Stimulated activated CD4-positive, alpha-beta T cell treated with anti-CD3 and anti-CD28 coated beads, Interleukin-2, amount 100 ng/mL, for 24 hours (primary cell): ENCODE measurements around the gene DMXL1.
"Not testable (repeated sequence)": the region's sequence is repeated elsewhere in the genome, so short reads cannot be mapped to it uniquely, and the experiment has no call there.

ENCODE experiments used
- DNase-seq, 2 donors: peaks; one replicate each; pipeline ENCODE4 v3.0.0-alpha.2; 2020

DMXL1 gene

GRCh38 chr5:119063579-119064379, 7.1 kb upstream of the DMXL1 start:
- no peak for DNase-seq

- no peak for DNase-seq
Observed at GRCh38 chr5:119067450-119067849, 3.4 kb upstream of the DMXL1 start.

- DNase-seq = peak in 1 of 2 donors; percentile 78
Observed at GRCh38 chr5:119070578-119070827, 384 bp upstream of the DMXL1 start.

GRCh38 chr5:119071561-119071995, 691 bp downstream of the DMXL1 start:
- no peak for DNase-seq

GRCh38 chr5:119072496-119072895, 1.6 kb downstream of the DMXL1 start:
- DNase-seq = no peak

GRCh38 chr5:119073746-119074337, 3.0 kb downstream of the DMXL1 start:
- not testable (repeated sequence) for DNase-seq

GRCh38 chr5:119074419-119074818, 3.5 kb downstream of the DMXL1 start:
- no peak for DNase-seq

GRCh38 chr5:119075269-119075668, 4.4 kb downstream of the DMXL1 start:
- DNase-seq = peak; percentile 22 to 27

GRCh38 chr5:119076080-119076479, 5.2 kb downstream of the DMXL1 start:
- DNase-seq = no peak

GRCh38 chr5:119077444-119077843, 6.6 kb downstream of the DMXL1 start:
- no peak for DNase-seq

GRCh38 chr5:119078071-119078846, 7.4 kb downstream of the DMXL1 start:
- no peak for DNase-seq

- no peak for DNase-seq
Observed at GRCh38 chr5:119078861-119079260, 8.0 kb downstream of the DMXL1 start.

- peak in 1 of 2 donors; percentile 59 for DNase-seq
Observed at GRCh38 chr5:119079318-119079921, 8.5 kb downstream of the DMXL1 start.

GRCh38 chr5:119080936-119081335, 10.0 kb downstream of the DMXL1 start:
- DNase-seq = no peak

GRCh38 chr5:119082691-119083090, 11.8 kb downstream of the DMXL1 start:
- no peak for DNase-seq

GRCh38 chr5:119083679-119084078, 12.8 kb downstream of the DMXL1 start:
- DNase-seq = no peak

- no peak for DNase-seq
Observed at GRCh38 chr5:119088438-119088837, 17.6 kb downstream of the DMXL1 start.

- no peak for DNase-seq
Observed at GRCh38 chr5:119095611-119096010, 24.7 kb downstream of the DMXL1 start.

GRCh38 chr5:119105971-119106370, 35.1 kb downstream of the DMXL1 start:
- no peak for DNase-seq

- no peak for DNase-seq
Observed at GRCh38 chr5:119112151-119112550, 41.3 kb downstream of the DMXL1 start.

GRCh38 chr5:119117237-119117636, 46.4 kb downstream of the DMXL1 start:
- no peak for DNase-seq

GRCh38 chr5:119118000-119118399, 47.1 kb downstream of the DMXL1 start:
- DNase-seq = no peak

- DNase-seq = no peak
Observed at GRCh38 chr5:119120893-119121292, 50.0 kb downstream of the DMXL1 start.

GRCh38 chr5:119122474-119122873, 51.6 kb downstream of the DMXL1 start:
- not testable (repeated sequence) for DNase-seq
